GM10248 (cell line): Measurements from ENCODE around the gene CPLX1.

Experiments
- CTCF ChIA-PET: fragments of 300-600 bp; sonication (Branson Sonifier 250); formaldehyde crosslinking; extraction: SDS; loops from one replicate; lab custom pipeline; 2021; ENCODE audit warnings: antibody characterized with exemption; lab: Yijun Ruan, JAX
- POLR2A ChIA-PET: fragments of 350-650 bp; sonication (Branson Sonifier 250); formaldehyde crosslinking; extraction: SDS; loops from one replicate; lab custom pipeline; 2020; ENCODE audit warnings: antibody characterized with exemption; lab: Yijun Ruan, JAX
- DNase-seq: peaks from one replicate; pipeline ENCODE4 v3.0.0; 2012; ENCODE audit errors: extremely low spot score
- TF ChIP-seq, protein P1 (sequence below): IDR thresholded peaks from 2 replicates; pipeline ENCODE4 v1.5.1; 2012; ENCODE audit warnings: mild to moderate bottlenecking, low read depth; ENCODE audit errors: extremely low read depth, missing control alignments, control extremely low read depth

The CPLX1 gene

GRCh38 chr4:834368-835147, 8.6 kb upstream of the CPLX1 start:
- POLR2A ChIA-PET = no interaction called here
- no peak for DNase-seq
- CTCF ChIA-PET = no interaction called here
- TF ChIP-seq, protein P1, sequence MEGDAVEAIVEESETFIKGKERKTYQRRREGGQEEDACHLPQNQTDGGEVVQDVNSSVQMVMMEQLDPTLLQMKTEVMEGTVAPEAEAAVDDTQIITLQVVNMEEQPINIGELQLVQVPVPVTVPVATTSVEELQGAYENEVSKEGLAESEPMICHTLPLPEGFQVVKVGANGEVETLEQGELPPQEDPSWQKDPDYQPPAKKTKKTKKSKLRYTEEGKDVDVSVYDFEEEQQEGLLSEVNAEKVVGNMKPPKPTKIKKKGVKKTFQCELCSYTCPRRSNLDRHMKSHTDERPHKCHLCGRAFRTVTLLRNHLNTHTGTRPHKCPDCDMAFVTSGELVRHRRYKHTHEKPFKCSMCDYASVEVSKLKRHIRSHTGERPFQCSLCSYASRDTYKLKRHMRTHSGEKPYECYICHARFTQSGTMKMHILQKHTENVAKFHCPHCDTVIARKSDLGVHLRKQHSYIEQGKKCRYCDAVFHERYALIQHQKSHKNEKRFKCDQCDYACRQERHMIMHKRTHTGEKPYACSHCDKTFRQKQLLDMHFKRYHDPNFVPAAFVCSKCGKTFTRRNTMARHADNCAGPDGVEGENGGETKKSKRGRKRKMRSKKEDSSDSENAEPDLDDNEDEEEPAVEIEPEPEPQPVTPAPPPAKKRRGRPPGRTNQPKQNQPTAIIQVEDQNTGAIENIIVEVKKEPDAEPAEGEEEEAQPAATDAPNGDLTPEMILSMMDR = no peak

DNA sequence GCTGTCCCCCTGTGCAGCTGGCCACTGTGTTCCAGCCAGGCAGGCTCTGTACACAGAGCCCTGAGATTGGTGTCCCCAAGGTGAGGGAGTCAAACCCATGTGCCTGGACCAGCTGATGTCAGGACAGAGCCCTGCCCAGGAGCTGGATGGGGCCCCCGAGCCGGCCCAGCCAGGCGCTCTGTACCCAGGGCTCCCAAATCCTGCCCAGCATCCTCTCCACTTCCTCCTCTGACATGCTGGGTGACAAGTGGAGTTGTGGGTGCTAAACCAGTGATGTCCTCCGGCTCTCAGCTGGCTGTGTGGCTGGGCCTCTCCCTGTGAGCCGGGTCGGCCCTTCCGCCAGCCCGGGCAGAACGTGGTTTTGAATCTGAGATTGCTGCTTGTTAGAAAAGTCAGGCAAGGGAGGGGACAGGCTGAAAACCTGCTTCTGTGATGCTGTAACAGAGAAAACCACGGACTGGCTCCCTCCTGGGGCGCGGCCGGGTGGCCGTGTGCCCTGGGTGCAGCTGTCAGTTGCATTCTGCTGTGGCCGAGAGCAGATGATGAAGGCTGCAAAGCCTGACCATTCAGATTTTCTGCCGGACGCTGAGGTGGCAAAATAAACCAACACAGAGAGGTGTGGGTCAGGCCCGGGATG, 7.9 kb upstream of the CPLX1 start:
- ChIA-PET CTCF (no interaction called here), POLR2A (no interaction called here)
- TF ChIP-seq, protein P1 = no peak
- DNase-seq = no peak

DNA sequence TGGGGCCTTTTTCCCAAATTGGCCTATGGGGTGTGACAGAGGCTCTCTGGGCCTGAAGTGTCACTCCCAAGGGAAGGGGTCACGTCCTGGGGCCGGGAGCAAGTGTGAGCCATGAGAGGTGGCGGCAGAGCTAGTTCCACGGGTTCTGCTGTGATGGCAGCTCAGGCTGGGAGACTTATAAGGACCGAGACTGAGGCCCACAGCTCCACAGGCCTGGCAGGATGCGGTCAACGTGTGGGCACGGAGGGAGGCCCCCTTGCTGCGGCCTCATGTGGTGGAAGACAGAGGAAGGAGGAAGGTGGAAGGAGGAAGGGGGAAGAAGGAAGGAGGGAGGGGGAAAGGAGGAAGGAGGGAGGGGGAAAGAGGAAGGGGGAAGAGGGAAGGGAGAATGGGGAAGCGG, 7.2 kb upstream of the CPLX1 start:
- TF ChIP-seq, protein P1 = no peak
- ChIA-PET POLR2A (no interaction called here), CTCF (no interaction called here)
- DNase-seq = no peak

GRCh38 chr4:832536-832935, 6.6 kb upstream of the CPLX1 start:
- POLR2A ChIA-PET = no interaction called here
- TF ChIP-seq, protein P1 = no peak

GRCh38 chr4:832108-832507, 6.2 kb upstream of the CPLX1 start:
- ChIA-PET POLR2A (no interaction called here), CTCF (no interaction called here)
- DNase-seq = no peak

More at GRCh38 chr4:832536-832935, 6.6 kb upstream of the CPLX1 start:
- DNase-seq = no peak
- CTCF ChIA-PET = no interaction called here

GRCh38 chr4:831483-831805, 5.5 kb upstream of the CPLX1 start:
- DNase-seq = no peak
- TF ChIP-seq, protein P1 = no peak
- POLR2A ChIA-PET = no interaction called here
- CTCF ChIA-PET = no interaction called here

More at GRCh38 chr4:832108-832507, 6.2 kb upstream of the CPLX1 start:
- TF ChIP-seq, protein P1 = no peak
